IMR-90 (cell line): ENCODE results near the gene RBM23. TPM values are rescaled to one million over a fixed set of nuclear protein-coding genes. Genes with fewer than 3 reads are reported as not detected.
"Not testable (repeated sequence)": the region's sequence is repeated elsewhere in the genome, so short reads cannot be mapped to it uniquely, and the experiment has no call there.

Source experiments
- ATAC-seq: fragments of 200-7000 bp; cut with Tn5 transposase; 2 replicates; pipeline ENCODE4 v1.9.1; 2020; ENCODE audit warnings: low read depth, mild to moderate bottlenecking, moderate library complexity
- BruUV-seq: library from RNA; stranded (reverse); fragments of 400-500 nt; replicated peaks from 2 replicates; lab custom pipeline; 2021; lab: Mats Ljungman, UMichigan
- CTCF ChIA-PET: fragments of 300-600 bp; formaldehyde crosslinking; extraction: SDS; loops from one replicate; lab custom pipeline; 2021; ENCODE audit warnings: antibody characterized with exemption; lab: Yijun Ruan, JAX
- POLR2A ChIA-PET: fragments of 300-600 bp; sonication (Branson Sonifier 250); formaldehyde crosslinking; loops from one replicate; lab custom pipeline; 2022; ENCODE audit warnings: antibody characterized with exemption; ENCODE audit not compliant: unreplicated experiment; lab: Charles Lee
- DNase-seq: peaks from one replicate; pipeline ENCODE4 v3.0.0; 2013
- H2AFZ ChIP-seq: replicated peaks from 2 replicates; pipeline ENCODE3; 2013; ENCODE audit warnings: low read length, mild to moderate bottlenecking; ENCODE audit not compliant: poor library complexity
- H2AK5ac ChIP-seq: 2 replicates; pipeline ENCODE4 v1.6.1; 2013; ENCODE audit warnings: low read depth, low read length, inconsistent platforms
- H2AK9ac ChIP-seq: replicated peaks from 2 replicates; pipeline ENCODE3; 2013; ENCODE audit warnings: mild to moderate bottlenecking, low read depth, low read length, moderate library complexity; ENCODE audit not compliant: poor library complexity
- H2BK120ac ChIP-seq: 2 replicates; pipeline ENCODE4 v1.6.1; 2013; ENCODE audit warnings: low read depth, low read length, inconsistent platforms
- H2BK15ac ChIP-seq: 3 replicates; pipeline ENCODE4 v1.6.1; 2013; ENCODE audit warnings: low read depth, low read length, inconsistent platforms
- H2BK20ac ChIP-seq: 2 replicates; pipeline ENCODE4 v1.6.1; 2013; ENCODE audit warnings: low read depth, mild to moderate bottlenecking, inconsistent platforms, low read length, moderate library complexity
- H2BK5ac ChIP-seq: 2 replicates; pipeline ENCODE4 v1.6.1; 2013; ENCODE audit warnings: mild to moderate bottlenecking, low read depth, low read length, inconsistent platforms; ENCODE audit not compliant: poor library complexity, severe bottlenecking
- H3K14ac ChIP-seq: replicated peaks from 2 replicates; pipeline ENCODE4 v1.6.1; 2013; ENCODE audit warnings: low read depth, low read length, inconsistent platforms
- H3K18ac ChIP-seq: 2 replicates; pipeline ENCODE4 v1.6.1; 2013; ENCODE audit warnings: low read depth, low read length, control low read depth
- H3K23ac ChIP-seq: 2 replicates; pipeline ENCODE4 v1.6.1; 2013; ENCODE audit warnings: low read depth, low read length, inconsistent platforms
- H3K27ac ChIP-seq: 2 replicates; pipeline ENCODE4 v1.5.1; 2013; ENCODE audit warnings: mild to moderate bottlenecking, control low read depth, low read length; ENCODE audit not compliant: insufficient read depth
- H3K27me3 ChIP-seq: 2 replicates; pipeline ENCODE4 v1.6.1; 2013; ENCODE audit warnings: low read length; ENCODE audit not compliant: control insufficient read depth, insufficient read depth
- H3K36me3 ChIP-seq: 2 replicates; pipeline ENCODE4 v1.6.1; 2013; ENCODE audit warnings: low read length, mixed read lengths; ENCODE audit not compliant: control insufficient read depth, insufficient read depth
- H3K4ac ChIP-seq: 2 replicates; pipeline ENCODE4 v1.6.1; 2013; ENCODE audit warnings: low read depth, low read length, inconsistent platforms
- H3K4me1 ChIP-seq: 2 replicates; pipeline ENCODE4 v1.6.1; 2013; ENCODE audit warnings: low read length, mixed read lengths; ENCODE audit not compliant: control insufficient read depth, insufficient read depth
- H3K4me2 ChIP-seq: 2 replicates; pipeline ENCODE4 v1.6.1; 2013; ENCODE audit warnings: low read depth, mild to moderate bottlenecking, control low read depth, low read length, moderate library complexity
- H3K4me3 ChIP-seq: 2 replicates; pipeline ENCODE4 v1.5.1; 2013; ENCODE audit warnings: low read depth, mild to moderate bottlenecking, control low read depth, low read length, moderate library complexity; ENCODE audit not compliant: insufficient read depth
- H3K56ac ChIP-seq: 2 replicates; pipeline ENCODE4 v1.6.1; 2013; ENCODE audit warnings: low read length, inconsistent platforms; ENCODE audit not compliant: insufficient read depth; ENCODE audit errors: extremely low read depth
- H3K79me1 ChIP-seq, 2 experiments: 2 replicates each; pipeline ENCODE4 v1.6.1; 2013; ENCODE audit warnings: low read length in 2 of 2, inconsistent platforms in 1 of 2, low read depth in 1 of 2
- H3K9ac ChIP-seq: 2 replicates; pipeline ENCODE4 v1.6.1; 2013; ENCODE audit warnings: low read depth, low read length, control low read depth
- H3K9me1 ChIP-seq: 2 replicates; pipeline ENCODE4 v1.6.1; 2013; ENCODE audit warnings: low read length, inconsistent platforms; ENCODE audit not compliant: insufficient read depth
- H3K9me3 ChIP-seq: 2 replicates; pipeline ENCODE4 v1.6.1; 2013; ENCODE audit warnings: low read length; ENCODE audit not compliant: control insufficient read depth, insufficient read depth
- H4K20me1 ChIP-seq: 2 replicates; pipeline ENCODE4 v1.6.1; 2013; ENCODE audit warnings: low read length, inconsistent platforms; ENCODE audit not compliant: insufficient read depth
- H4K5ac ChIP-seq: 2 replicates; pipeline ENCODE4 v1.6.1; 2013; ENCODE audit warnings: mild to moderate bottlenecking, low read depth, low read length, control low read depth
- H4K8ac ChIP-seq, 2 experiments: 2 replicates each; pipeline ENCODE4 v1.6.1; 2013; ENCODE audit warnings: low read depth in 2 of 2, low read length in 2 of 2, control low read depth in 1 of 2, inconsistent platforms in 1 of 2
- H4K91ac ChIP-seq: 2 replicates; pipeline ENCODE4 v1.6.1; 2013; ENCODE audit warnings: low read depth, low read length, inconsistent platforms; ENCODE audit not compliant: insufficient read depth
- WGBS, 2 experiments: methylation state at CpG; one replicate each; pipeline versions ENCODE4 v1.1.5 to v1.1.7; 2013; ENCODE audit warnings: missing lambda C conversion rate in 2 of 2; ENCODE audit not compliant: insufficient read length in 1 of 2; ENCODE audit errors: extremely low coverage in 2 of 2; 5-methylcytosine and 5-hydroxymethylcytosine counted together
- dilution Hi-C: fragments of 300-500 bp; cut with HindIII; formaldehyde crosslinking; loops from one replicate; pipeline ENCODE4 v1.14.3; 2018; ENCODE audit warnings: low sequenced_read_pairs; ENCODE audit not compliant: unreplicated experiment
- in situ Hi-C: fragments of 300-500 bp; cut with MboI; formaldehyde crosslinking; loops from 3 replicates; pipeline ENCODE4 v1.14.3; 2019; ENCODE audit warnings: low sequenced_read_pairs, inconsistent platforms, mixed read lengths
- intact Hi-C: fragments of 100-400 bp; cut with micrococcal nuclease; formaldehyde crosslinking; loops from 2 replicates; pipeline ENCODE4 v1.10.0; 2022
- polyA plus RNA-seq, 3 experiments: library from polyadenylated mRNA; depleted of rRNA; stranded (reverse); fragments of >200 nt; gene quantifications; 2 replicates each; pipeline ENCODE4 v1.2.3, GENCODE V29; 2012; ENCODE audit warnings: low replicate concordance in 1 of 3
- total RNA-seq: library from RNA; depleted of rRNA; stranded (reverse); fragments of >200 nt; gene quantifications from 2 replicates; pipeline ENCODE4 v1.2.3, GENCODE V29; 2012

Gene RBM23
- total and polyA plus RNA-seq, 2 of the 4 experiments (the other 2 are of a cell fraction): 44.7 to 375 TPM

GRCh38 chr14:22854296-22854695 is 64.7 kb downstream of the RBM23 start:
- H4K20me1 ChIP-seq, H2BK5ac ChIP-seq, H2BK15ac ChIP-seq, BruUV-seq, H3K23ac ChIP-seq, H3K36me3 ChIP-seq, H3K4me3 ChIP-seq, H3K27me3 ChIP-seq, H2AK9ac ChIP-seq, H3K14ac ChIP-seq, H4K5ac ChIP-seq, H3K9ac ChIP-seq, H3K18ac ChIP-seq, H3K27ac ChIP-seq, H2AK5ac ChIP-seq, ATAC-seq, dilution Hi-C loops, H3K4ac ChIP-seq, H3K9me3 ChIP-seq, H4K91ac ChIP-seq, H4K8ac ChIP-seq, H3K56ac ChIP-seq, H2AFZ ChIP-seq, DNase-seq, H2BK20ac ChIP-seq, H2BK120ac ChIP-seq, POLR2A ChIA-PET, H3K4me2 ChIP-seq: not testable (repeated sequence)
- CTCF ChIA-PET: interaction anchor here (0.8 to 6.8 kb wide), 8 partner anchors 11 to 297 kb away, joined by 3 to 60 read pairs (median 4); partner anchors contain the start of genes MMP14 and OXA1L
- peaks cover 23% of the 10 kb centered on the region for H3K9me1 ChIP-seq
- WGBS, 2 experiments: 83% methylated on average over 1 of the region's 11 CpGs; no CpG with 5 or more reads in 1 of the 2 experiments
- H3K79me1 ChIP-seq: peaks cover 0 to 24% of the 10 kb centered on the region in 2 experiments; a peak in 2 of 4 replicates
- peaks cover 23% of the 10 kb centered on the region for H3K4me1 ChIP-seq
- intact Hi-C loops: loop anchor here (5.0 kb wide), 1 partner anchor 467 kb away; no protein-coding TSS in a partner anchor
- in situ Hi-C loops: loop anchor here (25.0 kb wide), 1 partner anchor 467 kb away; no protein-coding TSS in a partner anchor
